Memory B cell (primary cell): ENCODE results near the gene NUP43.

Experiments
- ATAC-seq: fragments of 150-1000 bp; cut with Tn5 transposase; 2 replicates; pipeline ENCODE4 v1.10.0; 2021; ENCODE audit warnings: low read depth, mild to moderate bottlenecking, moderate library complexity
- DNase-seq, 2 donors: peaks; one replicate each; pipeline ENCODE4 v3.0.0; 2022; ENCODE audit warnings: low spot score in 2 of 2
- H3K27ac Mint-ChIP-seq: one replicate; pipeline ENCODE4 v1.8.0; 2022; ENCODE audit warnings: mild to moderate bottlenecking, moderate library complexity, mixed read lengths
- H3K27me3 Mint-ChIP-seq: one replicate; pipeline ENCODE4 v1.8.0; 2022; ENCODE audit warnings: mixed read lengths
- H3K36me3 Mint-ChIP-seq: one replicate; pipeline ENCODE4 v1.8.0; 2022; ENCODE audit warnings: mild to moderate bottlenecking, mixed read lengths
- H3K4me1 Mint-ChIP-seq: one replicate; pipeline ENCODE4 v1.8.0; 2022; ENCODE audit warnings: mixed read lengths
- H3K4me3 Mint-ChIP-seq: one replicate; pipeline ENCODE4 v1.8.0; 2022; ENCODE audit warnings: mild to moderate bottlenecking, moderate library complexity, mixed read lengths
- H3K9me3 Mint-ChIP-seq: one replicate; pipeline ENCODE4 v1.8.0; 2022; ENCODE audit warnings: mixed read lengths

The NUP43 gene

DNA sequence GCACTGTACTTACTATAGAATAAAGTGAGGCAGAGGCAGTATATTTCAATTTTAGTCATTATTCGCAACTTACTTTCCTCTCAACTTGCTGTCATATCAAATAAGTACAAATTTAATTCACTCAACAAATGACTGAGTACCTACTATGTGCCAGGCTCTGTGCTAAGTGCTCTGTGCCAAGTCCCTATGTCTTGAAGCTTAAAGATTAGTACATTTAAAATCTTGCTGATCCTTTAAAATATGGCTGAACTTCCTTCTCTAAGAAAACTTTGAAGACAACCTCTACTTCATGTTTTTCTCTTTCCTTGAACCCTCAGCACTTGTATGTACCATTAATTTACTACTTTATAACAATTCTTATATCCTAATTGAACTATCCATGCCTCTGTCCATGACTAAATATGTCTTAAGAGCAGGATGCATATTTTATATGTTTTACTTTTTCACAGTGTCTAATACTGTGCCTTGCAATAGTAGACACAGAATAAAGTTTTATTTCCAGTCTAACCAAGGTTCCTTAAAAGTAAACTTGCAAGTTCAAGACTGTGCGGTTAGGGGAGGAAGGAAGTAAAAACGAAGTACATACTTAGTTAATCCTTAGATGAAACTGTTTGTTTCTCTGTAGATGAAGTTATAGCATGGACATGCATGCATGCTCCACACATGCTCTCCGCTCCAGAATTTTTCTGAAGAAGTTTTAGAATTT lies 18.4 kb downstream of the NUP43 start:
- H3K27me3 Mint-ChIP-seq = no peaks in the 10 kb centered on the region
- H3K36me3 Mint-ChIP-seq = peaks cover 12% of the 10 kb centered on the region
- H3K27ac Mint-ChIP-seq = peak overlapping the region; percentile 15
- no peak overlapping the region for H3K4me3 Mint-ChIP-seq
- no peak for DNase-seq
- no peaks in the 10 kb centered on the region for H3K9me3 Mint-ChIP-seq
- H3K4me1 Mint-ChIP-seq = peaks cover 7% of the 10 kb centered on the region
- ATAC-seq = no peak

DNA sequence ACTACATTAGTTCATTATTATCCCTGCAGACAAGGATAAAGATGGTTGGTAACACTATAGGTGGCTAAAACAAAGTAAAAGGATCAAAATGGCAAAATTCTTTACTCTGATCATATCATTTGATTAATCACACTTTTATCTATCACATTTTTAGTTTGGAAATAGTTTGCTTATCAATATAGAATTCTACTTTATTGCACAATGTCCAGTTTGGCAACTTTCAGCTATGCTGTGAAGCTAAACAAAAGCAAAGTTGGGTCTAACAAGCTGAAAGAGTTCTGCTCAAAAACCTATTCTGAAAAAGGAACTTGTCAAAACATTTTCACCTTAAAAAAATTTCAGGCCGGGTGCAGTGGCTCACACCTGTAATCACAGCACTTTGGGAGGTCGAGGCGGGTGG lies 20.5 kb downstream of the NUP43 start:
- H3K27me3 Mint-ChIP-seq = no peaks in the 10 kb centered on the region
- H3K4me1 Mint-ChIP-seq = peaks cover 7% of the 10 kb centered on the region
- no peak for ATAC-seq
- no peaks in the 10 kb centered on the region for H3K9me3 Mint-ChIP-seq
- H3K27ac Mint-ChIP-seq = no peak overlapping the region
- H3K36me3 Mint-ChIP-seq = peaks cover 12% of the 10 kb centered on the region
- no peak overlapping the region for H3K4me3 Mint-ChIP-seq
- no peak for DNase-seq

DNA sequence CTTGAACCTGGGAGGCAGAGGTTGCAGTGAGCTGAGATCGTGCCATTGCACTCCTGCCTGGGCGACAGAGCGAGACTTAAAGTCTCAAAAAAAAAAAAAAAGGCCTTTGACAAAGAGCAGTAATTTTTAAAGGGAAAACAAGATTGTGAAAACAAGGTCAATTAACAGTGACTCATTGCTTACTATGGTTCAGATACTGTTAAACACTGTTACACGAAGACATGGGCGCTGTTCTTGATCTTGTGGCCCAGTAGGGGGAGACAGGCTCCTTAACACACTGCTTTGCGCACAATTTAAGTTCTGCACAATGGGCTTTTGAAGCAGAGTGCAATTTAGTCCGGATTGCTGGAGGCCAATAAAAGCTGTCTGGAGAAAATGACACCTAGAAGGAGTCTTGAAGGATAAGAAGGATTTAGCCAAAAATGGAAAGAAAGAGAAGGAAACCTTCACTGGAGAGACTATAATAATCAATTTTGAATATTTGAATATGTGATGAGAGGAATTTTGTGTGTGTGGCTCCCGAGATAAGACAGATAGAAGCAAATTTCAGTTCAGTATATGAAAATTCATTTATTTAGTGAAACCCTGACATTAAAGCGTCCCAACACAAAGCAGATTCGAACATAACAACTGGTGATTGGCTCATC lies 22.4 kb downstream of the NUP43 start:
- peaks cover 12% of the 10 kb centered on the region for H3K36me3 Mint-ChIP-seq
- H3K4me3 Mint-ChIP-seq = no peak overlapping the region
- peaks cover 7% of the 10 kb centered on the region for H3K4me1 Mint-ChIP-seq
- H3K9me3 Mint-ChIP-seq = no peaks in the 10 kb centered on the region
- peak in 1 of 2 donors; percentile 23 for DNase-seq
- H3K27ac Mint-ChIP-seq = no peak overlapping the region
- H3K27me3 Mint-ChIP-seq = no peaks in the 10 kb centered on the region
- peak; percentile 82 for ATAC-seq

DNA sequence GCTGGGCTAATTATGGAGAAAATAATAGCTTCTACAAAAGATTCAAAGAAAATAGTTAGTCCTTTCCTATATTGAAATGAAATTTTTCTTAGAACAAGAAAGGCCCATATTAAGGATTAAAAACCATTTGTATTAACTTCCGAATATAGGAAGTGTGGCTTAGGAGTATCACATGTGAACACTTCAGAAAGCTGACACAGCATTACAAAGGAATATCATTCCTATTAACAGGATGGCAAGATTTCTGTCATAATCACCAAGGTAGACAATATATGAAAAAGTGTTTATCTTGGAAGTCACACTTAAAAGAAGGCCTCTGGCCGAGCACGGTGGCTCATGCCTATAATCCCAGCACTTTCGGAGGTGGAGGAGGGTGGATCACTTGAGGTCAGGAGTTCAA lies 23.1 kb downstream of the NUP43 start:
- peaks cover 4% of the 10 kb centered on the region for H3K4me1 Mint-ChIP-seq
- no peaks in the 10 kb centered on the region for H3K9me3 Mint-ChIP-seq
- H3K36me3 Mint-ChIP-seq = peaks cover 7% of the 10 kb centered on the region
- no peak overlapping the region for H3K4me3 Mint-ChIP-seq
- H3K27me3 Mint-ChIP-seq = no peaks in the 10 kb centered on the region
- no peak overlapping the region for H3K27ac Mint-ChIP-seq
- DNase-seq = no peak
- ATAC-seq = no peak

DNA sequence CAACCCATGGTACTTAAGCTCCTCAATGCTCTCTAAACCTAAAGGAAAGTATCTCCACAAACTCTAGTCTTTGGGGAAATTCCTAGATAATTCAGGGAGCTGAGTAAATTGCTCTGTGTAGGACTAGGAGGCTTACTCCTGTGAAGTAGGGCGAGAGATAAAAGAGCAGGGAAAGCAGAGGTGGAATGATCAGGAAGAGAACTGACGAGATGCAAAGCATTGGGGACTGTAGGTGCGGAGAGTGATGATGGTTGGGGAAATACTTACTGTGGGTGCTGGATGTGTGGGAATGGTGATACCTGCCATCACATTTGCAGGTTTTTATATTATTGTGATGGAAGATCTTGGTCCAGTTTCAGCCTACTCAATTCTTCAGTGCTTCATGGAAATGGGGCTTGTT lies 26.8 kb downstream of the NUP43 start:
- Mint-ChIP-seq H3K9me3 (no peaks in the 10 kb centered on the region), H3K27me3 (no peaks in the 10 kb centered on the region), H3K4me1 (peaks cover 12% of the 10 kb centered on the region), H3K27ac (no peak overlapping the region), H3K36me3 (peaks cover 2% of the 10 kb centered on the region), H3K4me3 (peak overlapping the region; percentile 18)
- ATAC-seq = no peak
- DNase-seq = no peak

DNA sequence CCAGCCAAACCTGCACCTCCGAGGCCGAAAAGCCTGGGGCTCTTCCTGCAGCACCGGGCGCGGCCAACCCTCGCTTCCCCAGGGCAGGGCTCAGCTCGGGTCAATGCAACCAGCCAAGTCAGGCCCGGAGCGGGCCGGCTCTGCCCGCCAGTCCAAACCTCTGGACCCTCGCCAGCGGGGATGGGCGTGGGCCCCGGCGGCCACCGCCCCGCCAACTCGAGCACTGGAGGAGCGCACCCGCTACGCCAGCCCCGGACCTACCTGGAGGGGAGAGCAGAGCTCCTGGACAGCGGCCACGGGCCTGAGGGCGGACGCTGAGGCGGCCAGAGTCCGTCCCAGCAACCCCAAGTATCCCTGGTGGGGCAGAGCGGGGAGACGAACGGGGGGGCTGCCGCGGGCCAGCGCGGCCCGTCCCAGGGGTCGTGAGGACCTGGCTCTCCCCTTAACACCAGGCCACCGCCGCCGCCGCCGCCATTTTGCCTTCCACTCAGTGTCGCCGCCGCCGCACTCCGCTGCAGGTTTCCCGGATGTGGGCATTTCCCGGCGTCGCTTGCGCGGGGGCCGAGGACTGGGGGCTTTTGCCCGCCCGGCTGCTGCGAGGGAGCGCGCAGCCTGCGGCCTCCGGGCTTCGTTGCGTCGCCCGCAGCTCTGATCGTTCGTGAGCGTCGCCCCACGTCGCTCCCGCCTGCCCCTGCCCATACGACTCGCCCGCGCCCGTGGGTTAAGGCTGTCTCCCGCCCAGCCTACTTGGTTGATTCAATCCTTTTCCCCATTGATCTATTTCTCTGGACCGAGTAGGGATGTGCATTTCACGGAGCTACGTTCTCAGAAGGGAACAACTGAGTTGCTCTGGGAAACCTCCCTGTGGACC lies 28.5 kb downstream of the NUP43 start, which contains the start of gene LATS1:
Gene LATS1 (minus strand): TSS at position 514 of the 871 bp plus-strand sequence. CDS start 15,975 bp downstream, outside the sequence.
- Mint-ChIP-seq H3K4me1 (peaks cover 10% of the 10 kb centered on the region), H3K27ac (peak within 1 kb of the TSS; percentile 95), H3K27me3 (no peaks in the 10 kb centered on the region), H3K36me3 (peaks cover 2% of the 10 kb centered on the region), H3K4me3 (peak within 1 kb of the TSS; percentile 96), H3K9me3 (no peaks in the 10 kb centered on the region)
- DNase-seq (peak; percentile 86 to 92), ATAC-seq (peak; percentile 94)

DNA sequence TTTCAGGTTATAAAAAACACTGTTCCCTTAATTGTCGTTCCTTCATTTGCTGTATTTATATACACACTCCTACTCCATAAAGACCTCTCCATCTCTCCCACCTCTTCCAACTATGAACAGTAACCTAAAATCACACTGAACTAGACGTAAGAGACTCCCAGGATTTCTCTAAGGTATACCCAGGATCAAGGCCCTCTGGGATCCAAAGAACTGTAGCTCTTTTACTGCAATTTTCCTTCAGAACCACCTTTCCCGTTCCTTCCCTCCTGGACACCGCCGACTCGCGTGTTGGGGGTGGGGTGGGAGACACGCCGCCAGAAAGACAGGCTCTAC lies 29.1 kb downstream of the NUP43 start:
- H3K36me3 Mint-ChIP-seq = peaks cover 2% of the 10 kb centered on the region
- peak overlapping the region; percentile 95 for H3K27ac Mint-ChIP-seq
- no peaks in the 10 kb centered on the region for H3K9me3 Mint-ChIP-seq
- no peak for ATAC-seq
- peaks cover 10% of the 10 kb centered on the region for H3K4me1 Mint-ChIP-seq
- DNase-seq = no peak
- H3K27me3 Mint-ChIP-seq = no peaks in the 10 kb centered on the region
- peak overlapping the region; percentile 96 for H3K4me3 Mint-ChIP-seq

DNA sequence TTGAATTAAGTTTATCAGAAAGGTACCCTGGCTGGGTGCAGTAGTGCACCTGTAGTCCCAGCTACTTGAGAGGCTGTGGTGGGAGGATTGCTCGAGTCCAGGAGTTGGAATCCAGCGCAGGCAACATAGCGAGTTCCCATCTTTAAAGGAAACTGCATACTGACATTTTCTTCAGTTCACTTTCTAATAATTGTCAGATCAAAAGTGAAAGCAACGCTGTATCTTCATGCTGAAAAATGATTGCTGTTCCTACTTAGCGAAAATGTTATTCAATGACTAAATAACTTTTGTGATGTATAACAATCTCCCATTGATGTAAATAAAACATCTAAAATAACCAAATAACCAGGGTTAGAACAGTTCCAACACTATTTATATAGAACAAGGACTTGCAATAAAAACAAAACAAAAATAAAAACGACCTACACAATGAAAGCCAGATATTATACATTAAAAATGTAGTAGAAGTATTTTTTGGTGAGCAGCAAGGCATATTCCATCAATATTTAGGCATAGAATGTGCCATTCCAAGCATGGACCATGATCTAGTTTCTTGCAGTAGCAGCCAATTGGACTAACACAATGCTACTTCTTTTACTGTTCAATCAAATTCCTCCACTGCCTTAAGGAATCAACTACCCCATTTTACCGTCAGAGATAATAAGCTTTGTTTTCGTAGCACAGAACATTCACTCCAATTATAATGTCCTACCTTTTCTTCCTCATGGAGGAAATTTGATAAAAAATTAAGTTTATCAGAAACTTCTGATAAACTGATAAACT lies 30.0 kb downstream of the NUP43 start:
- H3K4me3 Mint-ChIP-seq = peak overlapping the region; percentile 60
- peaks cover 4% of the 10 kb centered on the region for H3K36me3 Mint-ChIP-seq
- H3K27ac Mint-ChIP-seq = peak overlapping the region; percentile 55
- H3K9me3 Mint-ChIP-seq = no peaks in the 10 kb centered on the region
- H3K27me3 Mint-ChIP-seq = no peaks in the 10 kb centered on the region
- H3K4me1 Mint-ChIP-seq = peaks cover 13% of the 10 kb centered on the region
- DNase-seq (no peak), ATAC-seq (no peak)

DNA sequence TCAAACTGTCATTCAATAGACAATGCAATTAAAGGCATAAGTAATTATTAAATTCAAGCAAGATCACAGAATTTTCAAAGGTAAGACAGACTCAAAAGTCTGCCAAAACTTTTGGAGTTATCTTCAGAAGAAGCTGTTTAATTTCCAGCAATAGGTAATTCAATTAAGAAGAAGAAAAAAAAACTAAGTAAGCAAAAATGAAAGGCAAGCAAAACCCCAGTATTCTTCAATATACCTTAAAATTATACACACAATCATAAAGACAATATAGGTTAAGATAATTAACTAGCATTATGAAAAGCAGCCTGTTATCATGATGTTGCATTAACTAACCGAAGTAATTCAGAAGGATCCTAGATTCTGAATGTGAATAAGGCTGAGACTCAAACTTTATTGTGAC lies 31.9 kb downstream of the NUP43 start:
- Mint-ChIP-seq H3K27me3 (no peaks in the 10 kb centered on the region), H3K36me3 (peaks cover 4% of the 10 kb centered on the region), H3K9me3 (no peaks in the 10 kb centered on the region), H3K4me3 (no peak overlapping the region), H3K4me1 (peaks cover 24% of the 10 kb centered on the region), H3K27ac (no peak overlapping the region)
- DNase-seq (no peak), ATAC-seq (no peak)

DNA sequence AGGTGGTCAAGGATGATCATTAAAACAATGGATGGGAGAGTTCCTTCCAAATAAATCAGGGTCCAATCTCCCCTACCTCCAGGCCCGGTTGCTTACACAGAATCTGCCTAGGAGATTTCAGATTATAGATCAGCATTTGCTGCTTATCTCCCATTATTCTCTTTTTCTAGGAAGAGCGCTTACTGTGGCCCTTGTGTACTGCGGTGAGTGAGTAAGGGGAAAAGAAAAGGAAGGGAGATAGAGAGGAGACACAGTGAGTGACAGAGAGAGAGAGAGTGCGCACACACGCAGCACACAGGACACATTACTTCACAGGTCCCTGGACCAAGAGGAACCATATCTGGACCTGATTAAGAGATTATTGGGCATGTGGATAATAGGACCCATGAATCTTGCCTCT lies 34.6 kb downstream of the NUP43 start:
- DNase-seq (no peak), ATAC-seq (no peak)
- Mint-ChIP-seq H3K36me3 (peaks cover 4% of the 10 kb centered on the region), H3K9me3 (no peaks in the 10 kb centered on the region), H3K4me3 (no peak overlapping the region), H3K27me3 (no peaks in the 10 kb centered on the region), H3K4me1 (peaks cover 28% of the 10 kb centered on the region), H3K27ac (no peak overlapping the region)

DNA sequence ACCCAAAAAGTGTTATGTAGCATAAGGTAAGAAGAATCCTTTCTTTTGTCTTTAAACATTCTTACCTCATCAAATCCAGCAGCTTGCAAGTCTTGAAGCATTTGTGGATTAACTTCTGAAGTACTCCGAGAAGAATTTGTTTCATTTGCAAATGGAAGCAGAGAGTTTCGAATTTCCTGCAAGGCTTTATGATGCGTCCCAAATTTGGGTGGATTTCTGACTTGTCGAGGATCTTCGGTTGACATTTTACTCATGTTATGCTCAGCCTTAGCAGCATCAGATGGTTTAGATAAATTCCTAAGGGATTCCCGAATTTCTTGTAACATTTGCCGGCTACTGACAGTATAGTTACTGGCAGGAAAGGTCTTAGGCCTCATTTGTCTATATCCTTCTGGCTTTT lies 44.6 kb downstream of the NUP43 start:
- H3K27ac Mint-ChIP-seq = no peak overlapping the region
- H3K4me1 Mint-ChIP-seq = peaks cover 16% of the 10 kb centered on the region
- H3K36me3 Mint-ChIP-seq = peaks cover 2% of the 10 kb centered on the region
- no peaks in the 10 kb centered on the region for H3K27me3 Mint-ChIP-seq
- DNase-seq = no peak
- no peak for ATAC-seq
- H3K9me3 Mint-ChIP-seq = no peaks in the 10 kb centered on the region
- H3K4me3 Mint-ChIP-seq = no peak overlapping the region

DNA sequence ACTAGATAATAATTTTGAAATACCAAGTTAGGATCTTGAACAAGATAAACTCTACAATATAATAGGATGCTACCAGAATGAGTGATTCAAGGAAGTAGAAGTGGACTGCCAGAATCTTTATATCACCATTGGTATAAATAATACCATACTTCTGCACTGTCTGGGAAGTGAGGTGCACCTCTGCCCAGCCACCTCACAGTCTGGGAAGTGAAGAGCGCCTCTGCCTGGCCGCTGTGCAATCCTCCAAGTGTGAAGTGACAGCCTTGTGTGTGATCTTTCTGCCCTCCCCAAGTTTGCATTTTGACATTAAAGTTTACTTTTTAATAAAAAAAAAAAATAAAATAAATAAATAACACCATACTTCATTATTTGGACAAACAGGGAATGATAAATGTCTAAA lies 47.2 kb downstream of the NUP43 start:
- Mint-ChIP-seq H3K27me3 (no peaks in the 10 kb centered on the region), H3K27ac (no peak overlapping the region), H3K9me3 (no peaks in the 10 kb centered on the region), H3K36me3 (peaks cover 2% of the 10 kb centered on the region), H3K4me1 (peaks cover 7% of the 10 kb centered on the region), H3K4me3 (no peak overlapping the region)
- no peak for DNase-seq
- ATAC-seq = no peak

DNA sequence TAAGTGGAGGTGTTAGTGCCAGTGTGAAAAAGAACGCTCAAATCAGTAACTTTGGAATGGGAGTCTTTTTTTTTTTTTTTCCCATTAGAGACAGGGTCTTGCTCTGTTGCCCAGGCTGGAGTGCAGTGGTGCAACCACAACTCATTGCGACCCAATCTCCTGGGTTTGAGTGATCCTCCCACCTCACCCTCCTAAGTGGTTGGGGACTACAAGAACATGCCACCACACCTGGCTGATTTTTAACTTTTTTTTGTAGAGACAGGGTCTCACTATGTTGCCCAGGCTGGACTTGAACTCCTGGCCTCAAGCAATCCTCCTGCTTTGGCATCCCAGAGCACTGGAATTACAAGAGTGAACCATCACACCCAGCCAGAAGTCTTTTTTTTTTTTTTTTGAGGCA lies 48.2 kb downstream of the NUP43 start:
- Mint-ChIP-seq H3K36me3 (peaks cover 2% of the 10 kb centered on the region), H3K4me3 (no peak overlapping the region), H3K27me3 (no peaks in the 10 kb centered on the region), H3K9me3 (no peaks in the 10 kb centered on the region), H3K27ac (no peak overlapping the region), H3K4me1 (peaks cover 5% of the 10 kb centered on the region)
- ATAC-seq = no peak
- no peak for DNase-seq

DNA sequence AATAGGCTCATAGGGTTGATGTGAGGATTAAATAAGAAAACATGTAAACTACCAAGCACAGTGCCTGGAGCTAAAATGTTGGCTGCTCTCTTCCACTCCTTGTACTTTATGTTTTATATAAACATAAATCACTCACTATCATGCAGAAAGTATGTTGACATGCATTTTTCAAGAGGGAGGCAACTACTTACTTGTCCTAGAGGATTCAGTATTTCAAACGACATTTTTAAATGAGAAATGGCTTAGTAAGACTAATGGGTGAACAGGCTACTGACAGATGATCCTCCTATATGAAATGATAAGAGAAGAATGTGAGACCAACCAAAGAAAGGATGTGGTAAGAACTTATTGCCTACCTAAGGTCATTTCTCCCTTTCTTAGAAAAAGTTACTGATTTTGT lies 49.4 kb downstream of the NUP43 start:
- DNase-seq = no peak
- Mint-ChIP-seq H3K9me3 (no peaks in the 10 kb centered on the region), H3K27me3 (no peaks in the 10 kb centered on the region), H3K27ac (no peak overlapping the region), H3K36me3 (peaks cover 7% of the 10 kb centered on the region), H3K4me1 (peaks cover 5% of the 10 kb centered on the region), H3K4me3 (no peak overlapping the region)
- ATAC-seq = no peak
